Calu3 (cell line): ENCODE results near the gene COMMD9. TPM values are rescaled to one million over a fixed set of nuclear protein-coding genes. Genes with fewer than 3 reads are reported as not detected.

Experiments
- BruUV-seq: library from RNA; stranded (reverse); fragments of 400-500 nt; replicated peaks from 2 replicates; lab custom pipeline; 2021; lab: Mats Ljungman, UMichigan
- CTCF ChIA-PET: fragments of 300-600 bp; sonication (Branson Sonifier 250); formaldehyde crosslinking; loops from one replicate; lab custom pipeline; 2022; ENCODE audit warnings: antibody characterized with exemption; lab: Charles Lee
- DNase-seq: peaks from one replicate; pipeline ENCODE4 v3.0.0; 2022
- H3K27ac Mint-ChIP-seq: one replicate; pipeline ENCODE4 v1.8.0; 2022; ENCODE audit warnings: mixed read lengths; ENCODE audit not compliant: unreplicated experiment
- H3K27me3 Mint-ChIP-seq: one replicate; pipeline ENCODE4 v1.8.0; 2022; ENCODE audit warnings: mixed read lengths; ENCODE audit not compliant: unreplicated experiment
- H3K36me3 Mint-ChIP-seq: one replicate; pipeline ENCODE4 v1.8.0; 2022; ENCODE audit warnings: mild to moderate bottlenecking, moderate library complexity, mixed read lengths; ENCODE audit not compliant: insufficient read depth, unreplicated experiment
- H3K4me1 Mint-ChIP-seq: one replicate; pipeline ENCODE4 v1.8.0; 2022; ENCODE audit warnings: mild to moderate bottlenecking, low read depth, mixed read lengths; ENCODE audit not compliant: unreplicated experiment
- H3K4me3 Mint-ChIP-seq: one replicate; pipeline ENCODE4 v1.8.0; 2022; ENCODE audit warnings: mild to moderate bottlenecking, low read depth, moderate library complexity, mixed read lengths; ENCODE audit not compliant: unreplicated experiment
- H3K9me3 Mint-ChIP-seq: one replicate; pipeline ENCODE4 v1.8.0; 2022; ENCODE audit warnings: low read depth, mixed read lengths; ENCODE audit not compliant: unreplicated experiment
- CTCF ChIP-seq: fragments of 200-600 bp; IDR thresholded peaks from one replicate; pipeline ENCODE4 v1.8.0; 2022; ENCODE audit warnings: antibody characterized with exemption; ENCODE audit not compliant: unreplicated experiment
- intact Hi-C: fragments of 100-400 bp; cut with micrococcal nuclease; formaldehyde crosslinking; loops from one replicate; pipeline ENCODE4 v1.10.0; 2022; ENCODE audit not compliant: unreplicated experiment
- total RNA-seq: library from RNA; stranded (reverse); gene quantifications from 2 replicates; pipeline ENCODE4 v1.2.3, GENCODE V29; 2022

The COMMD9 gene
- total RNA-seq, 1 experiment from 2014 or later, result 44.1 TPM

GRCh38 chr11:36266767-36267166 lies 22.5 kb downstream of the COMMD9 start:
- H3K9me3 Mint-ChIP-seq, result no peaks in the 10 kb centered on the region

GRCh38 chr11:36265793-36266628 lies 23.2 kb downstream of the COMMD9 start:
- BruUV-seq, result no TSS peak
- no peak overlapping the region for H3K4me3 Mint-ChIP-seq
- CTCF ChIA-PET, result interaction anchor here (0.6 to 2.6 kb wide), 13 partner anchors 10 to 1599 kb away, joined by 3 to 29 read pairs (median 3); no protein-coding TSS in a partner anchor

More at GRCh38 chr11:36266767-36267166, 22.5 kb downstream of the COMMD9 start:
- no peak overlapping the region for H3K4me3 Mint-ChIP-seq
- BruUV-seq, result no TSS peak
- no peak overlapping the region for H3K27ac Mint-ChIP-seq
- CTCF ChIA-PET, result interaction anchor here (0.5 to 2.6 kb wide), 10 partner anchors 9 to 779 kb away, joined by 3 to 29 read pairs (median 3); no protein-coding TSS in a partner anchor
- peaks cover 45% of the 10 kb centered on the region for H3K27me3 Mint-ChIP-seq
- no peaks in the 10 kb centered on the region for H3K36me3 Mint-ChIP-seq
- no peak for TF ChIP-seq CTCF
- no peaks in the 10 kb centered on the region for H3K4me1 Mint-ChIP-seq
- intact Hi-C loops, result loop anchor here (2.0 kb wide), 2 partner anchors 444 to 780 kb away; no protein-coding TSS in a partner anchor
- no peak for DNase-seq

GRCh38 chr11:36264973-36265344 lies 24.3 kb downstream of the COMMD9 start:
- H3K36me3 Mint-ChIP-seq, result no peaks in the 10 kb centered on the region
- no TSS peak for BruUV-seq
- H3K9me3 Mint-ChIP-seq, result no peaks in the 10 kb centered on the region
- no peak for DNase-seq
- H3K27me3 Mint-ChIP-seq, result peaks cover 63% of the 10 kb centered on the region
- no peak overlapping the region for H3K4me3 Mint-ChIP-seq
- H3K4me1 Mint-ChIP-seq, result no peaks in the 10 kb centered on the region
- H3K27ac Mint-ChIP-seq, result no peak overlapping the region
- CTCF ChIA-PET, result interaction anchor here (2.6 kb wide), 1 partner anchor 443 kb away, joined by 29 read pairs; no protein-coding TSS in a partner anchor
- intact Hi-C loops, result no loop called here
- TF ChIP-seq CTCF, result no peak

More at GRCh38 chr11:36265793-36266628, 23.2 kb downstream of the COMMD9 start:
- H3K27ac Mint-ChIP-seq, result no peak overlapping the region
- peaks cover 52% of the 10 kb centered on the region for H3K27me3 Mint-ChIP-seq
- no peaks in the 10 kb centered on the region for H3K4me1 Mint-ChIP-seq
- H3K9me3 Mint-ChIP-seq, result no peaks in the 10 kb centered on the region
- intact Hi-C loops, result loop anchor here (2.0 kb wide), 2 partner anchors 443 to 779 kb away; no protein-coding TSS in a partner anchor
- TF ChIP-seq CTCF, result peak; percentile 82
- H3K36me3 Mint-ChIP-seq, result no peaks in the 10 kb centered on the region
- peak; percentile 64 for DNase-seq

GRCh38 chr11:36264011-36264972 lies 24.9 kb downstream of the COMMD9 start:
- Mint-ChIP-seq H3K36me3 (no peaks in the 10 kb centered on the region), H3K9me3 (no peaks in the 10 kb centered on the region)
- CTCF ChIA-PET, result no interaction called here

More at GRCh38 chr11:36264011-36264972, 24.9 kb downstream of the COMMD9 start:
- H3K27ac Mint-ChIP-seq, result no peak overlapping the region
- H3K4me3 Mint-ChIP-seq, result no peak overlapping the region
- TF ChIP-seq CTCF, result no peak
- DNase-seq, result no peak
- BruUV-seq, result no TSS peak
- peaks cover 70% of the 10 kb centered on the region for H3K27me3 Mint-ChIP-seq
- intact Hi-C loops, result no loop called here
- no peaks in the 10 kb centered on the region for H3K4me1 Mint-ChIP-seq
